ENCODE data around the gene VPS35L.
A peak's percentile ranks its signal among the peaks of the same experiment; 100 is the strongest.
"Not testable (repeated sequence)": the region's sequence is repeated elsewhere in the genome, so short reads cannot be mapped to it uniquely, and the experiment has no call there.

VPS35L gene

GRCh38 chr16:19716728-19717127, 161.2 kb downstream of the VPS35L start:
- DNase-seq: not testable (repeated sequence)

- DNase-seq: no peak
Observed at GRCh38 chr16:19717314-19717713, 161.8 kb downstream of the VPS35L start.

GRCh38 chr16:19717741-19718623, 162.5 kb downstream of the VPS35L start, which contains the start of the genes IQCK and KNOP1:
IQCK (plus strand) TSS chr16:19718271; CDS start chr16:19718307, 36 bp downstream.
KNOP1 (minus strand) TSS chr16:19718227; CDS start chr16:19715035, 3,192 bp downstream.
- DNase-seq: peak; percentile 92

DNA sequence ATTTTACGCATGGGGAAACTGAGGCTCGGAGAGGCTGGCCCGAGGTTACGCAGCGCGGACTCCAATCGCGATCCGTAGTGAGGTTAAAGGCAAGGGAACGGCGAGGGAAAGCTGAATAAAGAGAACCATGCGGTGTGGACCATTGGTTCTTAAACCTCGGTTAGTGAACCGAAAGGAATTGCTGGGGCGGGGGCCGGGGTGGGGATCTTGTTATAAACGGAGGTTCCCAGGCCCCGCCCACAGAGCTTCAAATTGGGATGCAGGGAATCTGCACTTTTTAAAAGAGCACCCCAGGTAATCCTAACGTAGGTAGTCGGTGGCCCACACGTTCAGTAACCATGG, 163.1 kb downstream of the VPS35L start:
- DNase-seq: no peak

- DNase-seq: no peak
Observed at GRCh38 chr16:19722269-19722952, 166.9 kb downstream of the VPS35L start.

- no peak for DNase-seq
Observed at GRCh38 chr16:19722981-19723380, 167.5 kb downstream of the VPS35L start.

- DNase-seq: no peak
Observed at GRCh38 chr16:19728636-19728965, 173.1 kb downstream of the VPS35L start.

GRCh38 chr16:19733551-19733950, 178.0 kb downstream of the VPS35L start:
- DNase-seq: no peak

- no peak for DNase-seq
Observed at GRCh38 chr16:19735074-19735867, 179.8 kb downstream of the VPS35L start.

GRCh38 chr16:19737306-19738038, 182.0 kb downstream of the VPS35L start:
- DNase-seq: no peak

DNA sequence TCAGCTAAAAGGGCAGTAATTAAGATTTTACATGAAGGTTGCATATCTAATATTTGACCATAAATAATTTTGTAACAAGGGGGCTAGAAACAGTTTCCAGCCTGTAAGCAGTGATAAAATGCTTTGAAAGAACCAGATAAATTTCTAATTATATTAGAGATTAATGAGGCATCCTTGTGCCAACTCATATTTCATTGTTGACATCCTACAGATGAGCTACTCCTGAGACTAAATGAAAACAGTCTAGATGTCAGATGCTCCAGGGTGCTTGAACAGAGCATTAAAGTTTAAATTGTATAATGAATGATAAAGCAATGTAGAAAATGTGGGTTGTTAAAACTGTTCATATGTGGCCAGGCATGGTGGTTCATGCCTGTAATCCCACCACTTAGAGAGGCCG, 185.9 kb downstream of the VPS35L start:
- no peak for DNase-seq

DNA sequence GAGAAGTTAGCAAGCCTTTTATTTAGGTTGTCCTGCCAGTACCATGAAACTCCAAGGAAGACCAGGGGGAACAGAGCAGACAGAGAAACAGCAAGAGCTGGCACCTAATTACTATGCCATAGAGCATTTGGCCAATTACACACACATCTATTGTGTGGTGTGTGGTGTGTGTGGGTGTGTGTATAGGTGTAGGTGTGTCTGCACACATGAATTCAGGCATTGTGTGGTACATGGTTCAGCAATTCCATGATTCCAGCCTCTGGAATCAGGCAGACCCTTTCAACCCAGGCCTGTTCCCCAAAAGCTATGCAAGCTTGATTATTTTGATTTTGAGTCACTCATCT, 188.3 kb downstream of the VPS35L start:
- no peak for DNase-seq

DNA sequence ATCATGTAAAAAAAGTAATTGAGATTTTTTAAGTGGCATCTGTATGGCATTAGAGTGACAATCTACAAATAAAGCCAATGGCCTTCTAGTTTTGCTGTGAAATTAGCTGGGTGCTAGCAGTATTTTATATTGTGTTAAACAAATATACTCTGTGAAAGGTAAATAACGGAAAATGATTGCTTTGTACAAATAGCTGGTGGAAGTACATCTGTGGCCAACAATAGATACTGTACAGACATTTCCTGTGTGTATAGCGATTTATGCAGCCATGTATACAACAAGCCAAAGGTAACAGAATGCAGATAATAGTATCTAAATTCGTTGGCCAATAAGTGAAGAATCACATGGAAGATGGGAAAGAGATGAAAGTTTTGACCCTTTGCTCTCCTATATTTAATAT, 189.2 kb downstream of the VPS35L start:
- DNase-seq: no peak

DNA sequence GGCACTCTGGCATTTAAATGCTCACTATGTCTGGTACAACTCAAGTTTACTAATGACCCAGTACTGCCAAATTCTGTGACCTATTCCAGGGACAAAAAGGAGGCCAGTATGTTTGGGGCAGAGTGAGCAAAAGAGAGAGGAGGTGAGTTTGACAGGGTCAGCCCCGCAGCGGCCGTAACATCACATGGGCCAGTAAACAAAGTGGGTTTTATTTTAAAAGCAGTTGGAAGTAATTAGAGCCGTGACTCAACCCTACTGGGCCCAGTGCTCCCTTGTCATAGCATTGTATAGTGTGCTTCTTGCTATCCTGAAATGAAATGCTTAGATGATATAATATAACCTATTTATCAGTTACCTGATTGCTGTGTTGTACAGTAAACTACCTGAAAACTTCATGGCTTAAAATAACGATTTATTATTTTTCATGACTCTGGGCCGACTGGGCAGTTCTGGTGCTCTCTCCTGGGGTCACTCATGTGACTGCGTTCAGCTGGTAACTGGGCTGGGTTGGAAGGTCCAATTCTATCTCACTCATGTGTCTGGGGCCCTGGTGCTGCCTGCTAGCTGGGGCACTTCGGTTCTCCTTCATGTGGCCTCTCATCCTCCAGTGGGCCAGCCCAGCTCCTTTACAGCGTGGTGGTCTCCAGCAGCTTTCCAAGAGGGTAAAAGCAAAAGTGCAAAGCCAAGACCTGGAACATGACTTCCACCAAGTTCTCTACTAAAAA, 189.9 kb downstream of the VPS35L start:
- no peak for DNase-seq

GRCh38 chr16:19746561-19746960, 191.1 kb downstream of the VPS35L start:
- no peak for DNase-seq

GRCh38 chr16:19748389-19749168, 193.1 kb downstream of the VPS35L start:
- DNase-seq: no peak

DNA sequence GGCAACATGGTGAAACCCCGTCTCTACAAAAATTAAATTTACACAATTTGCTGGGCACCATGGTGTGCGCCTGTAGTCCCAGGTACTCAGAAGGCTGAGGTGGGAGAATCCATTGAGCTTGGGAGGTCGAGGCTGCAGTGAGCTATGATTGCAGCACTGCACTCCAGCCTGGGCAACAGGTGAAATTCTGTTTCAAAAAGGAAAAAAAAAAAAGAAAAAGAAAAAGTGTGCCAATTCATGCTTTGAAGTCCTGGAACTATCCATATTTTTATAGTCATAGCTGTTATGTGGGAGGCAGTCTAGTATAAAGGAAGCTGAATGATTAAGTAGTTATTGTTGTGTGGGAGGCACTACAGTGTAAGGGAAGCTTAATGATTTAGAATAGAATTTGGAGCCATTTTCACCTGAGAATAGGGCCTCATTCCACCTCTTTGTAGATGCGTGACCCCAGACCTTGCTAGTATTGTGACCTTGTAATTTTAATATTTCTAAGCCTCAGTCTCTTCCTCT, 194.1 kb downstream of the VPS35L start:
- no peak for DNase-seq

Data from CD4-positive, alpha-beta T cell treated with Interleukin-12 subunit alpha and Interleukin-12 subunit beta, for 1 hour (primary cell).